GM18526 (cell line): ENCODE measurements around the gene PRSS2.

Source experiments
- POLR2A ChIP-seq: IDR thresholded peaks from 3 replicates; pipeline ENCODE4 v1.6.1; 2011; ENCODE audit not compliant: insufficient read length; ENCODE audit errors: extremely low read depth

The PRSS2 gene

DNA sequence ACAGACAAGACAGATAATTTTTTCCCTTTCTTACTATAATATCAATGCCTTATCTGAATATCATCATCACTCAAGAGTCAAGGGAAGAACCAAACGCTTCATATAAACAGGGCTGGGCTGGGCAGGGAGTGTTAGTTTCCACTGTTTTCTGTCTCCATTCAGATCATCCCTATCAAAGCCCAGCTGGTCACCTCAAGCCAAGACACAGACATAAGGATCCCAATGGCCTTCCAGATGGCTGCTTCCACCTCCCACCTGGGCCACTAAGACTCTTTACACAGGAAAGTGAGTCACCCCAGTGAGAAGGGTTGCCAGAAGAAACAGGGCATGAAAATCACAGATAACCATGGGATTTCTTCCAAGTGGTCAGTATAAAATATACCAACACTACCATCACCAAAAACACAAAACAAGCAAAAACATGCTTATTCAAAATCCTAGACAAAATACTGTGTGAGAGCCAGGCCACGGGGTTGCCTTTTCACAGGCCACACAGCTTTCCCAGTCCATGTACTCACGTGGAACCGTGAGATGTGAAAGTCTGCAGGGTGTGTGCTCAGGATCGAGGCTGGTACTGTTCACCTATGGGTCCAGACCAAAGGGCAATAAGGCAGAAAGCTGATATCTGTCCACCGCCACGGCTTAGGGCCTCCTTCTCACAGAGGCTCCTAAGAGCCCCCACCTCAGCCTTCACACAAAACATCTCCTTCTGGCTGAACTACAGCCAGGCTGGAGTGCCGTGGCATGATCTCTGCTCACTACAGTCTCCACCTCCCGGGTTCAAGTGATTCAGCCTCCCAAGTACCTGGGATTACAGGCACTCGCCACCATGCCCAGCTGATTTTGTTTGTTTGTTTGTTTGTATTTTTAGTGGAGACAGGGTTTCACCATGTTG, 15.8 kb upstream of the PRSS2 start:
- no peak for TF ChIP-seq POLR2A

DNA sequence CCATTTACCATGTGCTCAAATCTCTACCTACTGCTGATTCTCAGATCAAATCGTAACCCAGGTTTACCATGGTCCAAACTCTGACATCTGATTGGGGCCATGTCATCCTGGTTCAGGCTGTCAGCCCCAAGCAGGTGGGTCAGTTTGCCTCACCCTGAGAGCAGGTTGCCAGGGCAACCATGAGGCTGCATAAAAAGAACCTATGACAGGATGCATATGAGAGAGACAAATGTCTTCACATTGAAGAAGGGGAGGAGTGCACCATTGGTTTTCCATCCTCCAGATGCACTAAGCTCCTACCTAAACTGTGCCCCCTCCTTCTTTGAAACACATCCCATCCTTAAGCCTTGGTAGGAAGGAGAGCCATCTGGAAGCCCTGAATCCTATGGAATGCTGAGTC, 11.3 kb upstream of the PRSS2 start:
- TF ChIP-seq POLR2A: no peak

- TF ChIP-seq POLR2A: no peak
These were observed 10.6 kb upstream of the PRSS2 start for GRCh38 chr7:142760071-142760642.

DNA sequence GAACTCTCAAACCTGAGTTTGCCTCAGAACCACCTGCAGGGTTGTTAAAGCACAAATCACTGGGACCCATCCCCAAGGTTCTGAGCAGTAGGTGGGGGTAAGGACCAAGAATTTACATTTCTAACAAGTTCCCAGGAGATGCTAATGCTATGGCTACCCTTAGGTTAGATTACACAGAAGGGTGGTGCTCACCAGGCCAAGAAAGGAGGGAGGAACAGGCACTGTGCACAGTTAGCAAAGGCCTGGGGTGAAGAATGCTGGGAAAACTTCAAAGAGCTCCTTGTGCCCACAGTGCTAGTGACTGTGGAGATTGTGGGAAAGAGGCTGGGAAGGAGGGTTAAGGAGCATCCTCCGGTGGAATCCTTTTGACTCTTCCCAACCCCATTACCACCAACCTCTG, 8.7 kb upstream of the PRSS2 start:
- TF ChIP-seq POLR2A: no peak

- TF ChIP-seq POLR2A: no peak
These were observed 3.3 kb upstream of the PRSS2 start for GRCh38 chr7:142767451-142767850.

GRCh38 chr7:142767861-142768260, 2.9 kb upstream of the PRSS2 start:
- no peak for TF ChIP-seq POLR2A

DNA sequence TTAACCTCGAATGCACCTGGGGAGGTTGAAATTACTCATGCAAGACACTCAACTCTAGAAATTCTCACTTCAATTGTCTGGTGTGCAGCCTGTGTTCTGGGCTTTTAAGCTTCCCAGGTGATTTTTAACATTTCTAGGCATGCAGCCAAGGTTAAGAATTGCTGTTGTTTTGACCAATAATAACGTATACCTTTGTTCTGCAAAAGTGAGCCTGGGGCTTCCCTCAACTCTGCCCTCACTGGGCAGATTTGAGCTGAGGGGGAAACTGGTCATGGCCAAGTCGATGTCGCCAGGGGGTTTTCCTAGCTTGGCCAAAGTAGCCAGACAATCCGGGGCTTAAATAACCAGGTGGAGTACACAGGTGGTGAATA, 568 bp downstream of the PRSS2 start:
- no peak for TF ChIP-seq POLR2A

GRCh38 chr7:142772051-142772450, 1.3 kb downstream of the PRSS2 start:
- TF ChIP-seq POLR2A: no peak

DNA sequence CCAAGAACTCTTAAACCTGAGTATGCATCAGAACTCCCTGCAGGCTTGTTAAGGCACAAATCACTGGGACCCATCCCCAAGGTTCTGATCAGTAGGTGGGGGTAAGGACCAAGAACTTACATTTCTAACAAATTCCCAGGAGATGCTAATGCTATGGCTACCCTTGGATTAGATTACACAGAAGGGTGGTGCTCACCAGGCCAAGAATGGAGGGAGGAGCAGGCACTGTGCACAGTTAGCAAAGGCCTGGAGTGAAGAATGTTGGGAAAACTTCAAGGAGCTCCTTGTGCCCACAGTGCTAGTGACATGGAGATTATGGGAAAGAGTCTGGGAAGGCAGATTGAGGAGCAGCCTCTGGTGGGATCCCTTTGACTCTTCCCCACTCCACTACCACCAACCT, 1.9 kb downstream of the PRSS2 start:
- TF ChIP-seq POLR2A: no peak

DNA sequence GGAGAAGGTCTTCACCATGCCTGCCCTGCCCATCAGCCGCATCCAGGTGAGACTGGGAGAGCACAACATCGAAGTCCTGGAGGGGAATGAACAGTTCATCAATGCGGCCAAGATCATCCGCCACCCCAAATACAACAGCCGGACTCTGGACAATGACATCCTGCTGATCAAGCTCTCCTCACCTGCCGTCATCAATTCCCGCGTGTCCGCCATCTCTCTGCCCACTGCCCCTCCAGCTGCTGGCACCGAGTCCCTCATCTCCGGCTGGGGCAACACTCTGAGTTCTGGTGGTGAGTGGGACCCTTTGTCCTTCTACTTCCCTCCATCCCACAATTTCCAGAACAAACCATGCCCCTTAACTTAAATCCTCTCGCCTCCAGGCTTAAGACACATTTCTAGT, 2.5 kb downstream of the PRSS2 start:
- no peak for TF ChIP-seq POLR2A

DNA sequence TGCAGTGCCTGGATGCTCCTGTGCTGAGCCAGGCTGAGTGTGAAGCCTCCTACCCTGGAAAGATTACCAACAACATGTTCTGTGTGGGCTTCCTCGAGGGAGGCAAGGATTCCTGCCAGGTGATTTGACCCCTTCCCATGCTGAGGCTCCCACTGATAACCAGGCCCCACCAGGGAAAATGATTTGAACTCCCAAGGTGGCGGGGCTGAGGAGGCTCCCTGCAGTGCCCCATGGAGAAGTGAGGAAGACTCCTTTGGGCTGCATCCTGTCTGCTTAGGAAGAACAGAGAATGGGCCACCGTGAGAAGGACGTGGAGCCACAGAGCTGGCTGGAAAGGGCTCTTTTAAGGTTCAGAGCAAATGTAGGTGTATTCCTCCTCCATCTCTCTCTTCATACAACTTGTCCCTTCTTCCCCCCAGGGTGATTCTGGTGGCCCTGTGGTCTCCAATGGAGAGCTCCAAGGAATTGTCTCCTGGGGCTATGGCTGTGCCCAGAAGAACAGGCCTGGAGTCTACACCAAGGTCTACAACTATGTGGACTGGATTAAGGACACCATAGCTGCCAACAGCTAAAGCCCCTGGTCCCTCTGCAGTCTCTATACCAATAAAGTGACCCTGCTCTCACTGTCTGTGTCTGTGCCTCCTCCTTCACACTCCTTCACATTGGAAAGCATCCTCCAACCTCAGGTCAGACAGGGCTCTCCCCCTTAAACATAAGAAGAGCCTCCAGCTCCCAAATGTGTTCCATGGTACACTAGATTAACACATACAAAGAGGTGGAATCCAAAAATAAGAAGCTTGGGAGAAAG, 3.4 kb downstream of the PRSS2 start:
- no peak for TF ChIP-seq POLR2A

DNA sequence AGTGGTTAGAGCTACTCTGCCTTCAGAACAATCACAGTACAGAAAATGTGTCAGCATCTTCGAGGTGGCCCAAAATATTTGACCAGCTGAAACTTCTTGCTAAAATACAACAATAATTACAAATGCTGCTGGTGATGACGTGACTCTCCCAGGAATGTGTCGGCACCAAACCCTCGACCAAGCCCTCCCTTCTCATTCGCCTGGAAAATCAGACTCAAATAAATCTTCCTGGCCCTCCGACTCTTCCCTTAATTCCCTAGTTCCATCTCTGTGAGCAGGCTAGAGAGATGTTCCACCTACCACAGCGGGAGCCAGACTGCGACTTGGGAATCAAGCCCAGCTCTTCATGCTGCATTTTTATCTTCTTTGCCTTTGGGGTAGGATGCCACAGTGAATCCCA, 4.1 kb downstream of the PRSS2 start:
- no peak for TF ChIP-seq POLR2A

- TF ChIP-seq POLR2A: no peak
These were observed 5.6 kb downstream of the PRSS2 start for GRCh38 chr7:142776206-142776844.

DNA sequence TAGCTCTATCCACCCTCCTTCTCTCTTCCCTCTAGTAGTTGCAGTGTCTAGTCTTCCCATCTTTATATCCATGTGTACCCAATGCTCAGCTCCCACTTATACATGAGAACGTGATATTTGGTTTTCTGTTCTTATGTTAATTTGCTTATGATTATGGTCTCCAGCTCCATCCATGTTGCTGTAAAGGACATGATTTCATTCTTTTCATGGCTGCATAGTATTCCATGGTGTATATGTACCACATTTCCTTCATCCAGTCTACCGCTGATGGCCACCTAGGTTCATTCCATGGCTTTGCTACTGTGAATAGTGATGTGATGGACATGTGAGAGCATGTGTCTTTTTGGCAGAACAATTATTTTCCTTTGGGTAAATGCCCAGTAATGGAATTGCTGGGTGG, 6.5 kb downstream of the PRSS2 start:
- TF ChIP-seq POLR2A: no peak
